ENCODE data around the gene ZXDC. TPM values are rescaled to one million over a fixed set of nuclear protein-coding genes. Genes with fewer than 3 reads are reported as not detected.

Gene ZXDC
- total RNA-seq, 1 experiment from 2014 or later: 61.1 TPM

GRCh38 chr3:126414406-126414805 lies 61.3 kb downstream of the ZXDC start:
- H3K36me3 ChIP-seq (ENCODE audit: insufficient read depth, low read length, poor library complexity, severe bottlenecking): no peaks in the 10 kb centered on the region
- BruUV-seq (replicated peaks): no TSS peak
- no peaks in the 10 kb centered on the region for H3K9me3 ChIP-seq (ENCODE audit: low read depth, low read length, poor library complexity, severe bottlenecking)
- H3K27me3 ChIP-seq (replicated peaks; ENCODE audit: insufficient read depth, low read depth, low read length, poor library complexity): no peaks in the 10 kb centered on the region
- no peak for DNase-seq (ENCODE audit: low spot score)
- no peak overlapping the region for H3K4me3 ChIP-seq (ENCODE audit: low read depth, low read length, poor library complexity, severe bottlenecking)
- H3K27ac ChIP-seq (ENCODE audit: low read depth, low read length, poor library complexity, severe bottlenecking): no peak overlapping the region
- intact Hi-C loops (cut with micrococcal nuclease; ENCODE audit: unreplicated experiment): no loop called here
- no peak for TF ChIP-seq CTCF (conservative IDR thresholded peaks at IDR 0.05; ENCODE audit: low read depth, low read length)
- POLR2A ChIA-PET (ENCODE audit: low non-redundant PET): no interaction called here
- CTCF ChIA-PET: no interaction called here
- H3K4me1 ChIP-seq (ENCODE audit: insufficient read depth, low read length, poor library complexity, severe bottlenecking): no peaks in the 10 kb centered on the region

- H3K27me3 ChIP-seq (replicated peaks; ENCODE audit: insufficient read depth, low read depth, low read length, poor library complexity): no peaks in the 10 kb centered on the region
- no peak overlapping the region for H3K27ac ChIP-seq (ENCODE audit: low read depth, low read length, poor library complexity, severe bottlenecking)
- intact Hi-C loops (cut with micrococcal nuclease; ENCODE audit: unreplicated experiment): no loop called here
- no peak overlapping the region for H3K4me3 ChIP-seq (ENCODE audit: low read depth, low read length, poor library complexity, severe bottlenecking)
- BruUV-seq (replicated peaks): no TSS peak
- ChIA-PET CTCF (no interaction called here), POLR2A (ENCODE audit: low non-redundant PET) (no interaction called here)
- no peak for DNase-seq (ENCODE audit: low spot score)
- H3K9me3 ChIP-seq (ENCODE audit: low read depth, low read length, poor library complexity, severe bottlenecking): no peaks in the 10 kb centered on the region
- TF ChIP-seq CTCF (conservative IDR thresholded peaks at IDR 0.05; ENCODE audit: low read depth, low read length): no peak
- TF ChIP-seq EZH2 (IDR thresholded peaks at IDR 0.05; ENCODE audit: borderline replicate concordance, low read depth, low read length, poor library complexity, severe bottlenecking): no peak
- no peaks in the 10 kb centered on the region for H3K36me3 ChIP-seq (ENCODE audit: insufficient read depth, low read length, poor library complexity, severe bottlenecking)
- no peaks in the 10 kb centered on the region for H3K4me1 ChIP-seq (ENCODE audit: insufficient read depth, low read length, poor library complexity, severe bottlenecking)
Observed at GRCh38 chr3:126413693-126414080, 62.0 kb downstream of the ZXDC start.

GRCh38 chr3:126412841-126413692 lies 62.6 kb downstream of the ZXDC start:
- TF ChIP-seq CTCF (conservative IDR thresholded peaks at IDR 0.05; ENCODE audit: low read depth, low read length) (no peak), EZH2 (IDR thresholded peaks at IDR 0.05; ENCODE audit: borderline replicate concordance, low read depth, low read length, poor library complexity, severe bottlenecking) (no peak)
- Histone ChIP-seq H3K4me1 (ENCODE audit: insufficient read depth, low read length, poor library complexity, severe bottlenecking) (no peaks in the 10 kb centered on the region), H3K4me3 (ENCODE audit: low read depth, low read length, poor library complexity, severe bottlenecking) (no peak overlapping the region), H3K27me3 (replicated peaks; ENCODE audit: insufficient read depth, low read depth, low read length, poor library complexity) (no peaks in the 10 kb centered on the region), H3K9me3 (ENCODE audit: low read depth, low read length, poor library complexity, severe bottlenecking) (no peaks in the 10 kb centered on the region), H3K27ac (ENCODE audit: low read depth, low read length, poor library complexity, severe bottlenecking) (no peak overlapping the region), H3K36me3 (ENCODE audit: insufficient read depth, low read length, poor library complexity, severe bottlenecking) (no peaks in the 10 kb centered on the region)
- intact Hi-C loops (cut with micrococcal nuclease; ENCODE audit: unreplicated experiment): no loop called here
- no peak for DNase-seq (ENCODE audit: low spot score)
- CTCF ChIA-PET: no interaction called here
- no TSS peak for BruUV-seq (replicated peaks)
- POLR2A ChIA-PET (ENCODE audit: low non-redundant PET): no interaction called here
